Karpas-422 (cell line): ENCODE measurements around the gene KNG1. TPM values are rescaled to one million over a fixed set of nuclear protein-coding genes. Genes with fewer than 3 reads are reported as not detected.

Experiments used
- small RNA-seq: library from RNA; depleted of rRNA; stranded (forward); fragments of <200 nt; gene quantifications from one replicate; pipeline ENCODE3, GENCODE V24; 2014
- total RNA-seq: library from RNA; depleted of rRNA; stranded (reverse); fragments of >200 nt; shearing (Covaris generic); gene quantifications from 2 replicates; pipeline ENCODE4 v1.2.3, GENCODE V29; 2014; ENCODE audit warnings: low replicate concordance; rRNA removed

KNG1 gene
- total RNA-seq, 1 experiment from 2014 or later = not detected

Small RNA genes within 50 kb of the gene (small RNA-seq; reads per million reads assigned to genes)
- gene RF00092 (not detected), gene RNU6-1105P (not detected), gene SNORA4 (not detected), gene SNORA63 (not detected), gene SNORA81 (not detected), gene SNORD2 (not detected)

Other genes with a start within 250 kb of the KNG1 start
- gene CRYGS, start 173.0 kb upstream of the KNG1 start, total RNA-seq = 12.2 and 18.4 TPM in 2 replicates
- 20.6 and 38.7 TPM in 2 replicates for gene TBCCD1, start 150.0 kb upstream of the KNG1 start, total RNA-seq
- gene DNAJB11, start 146.6 kb upstream of the KNG1 start, total RNA-seq = 103 and 127 TPM in 2 replicates
- not detected in 2 replicates for gene AHSG, start 104.3 kb upstream of the KNG1 start, total RNA-seq
- not detected in 2 replicates for gene FETUB, start 77.0 kb upstream of the KNG1 start, total RNA-seq
- not detected in 2 replicates for gene HRG, start 51.3 kb upstream of the KNG1 start, total RNA-seq
- 541 and 657 TPM in 2 replicates for gene EIF4A2, start 66.2 kb downstream of the KNG1 start, total RNA-seq
- gene RFC4, start 89.1 kb downstream of the KNG1 start, total RNA-seq = 59.7 and 80.7 TPM in 2 replicates
- not detected in 2 replicates for gene ADIPOQ, start 125.4 kb downstream of the KNG1 start, total RNA-seq
- 304 and 416 TPM in 2 replicates for gene ST6GAL1, start 213.2 kb downstream of the KNG1 start, total RNA-seq